ENCODE measurements around the gene CDH23. TPM values are rescaled to one million over a fixed set of nuclear protein-coding genes. Genes with fewer than 3 reads are reported as not detected.

CDH23 gene
- total and polyA plus RNA-seq, 2 donors from 2014 or later, result 1.1 to 6.4 TPM

GRCh38 chr10:71658467-71658745 is 261.7 kb downstream of the CDH23 start:
- no peak for FAIRE-seq
- no peak for TF ChIP-seq CTCF (IDR thresholded peaks at IDR 0.05; ENCODE audit: borderline replicate concordance, extremely low read depth, insufficient read depth)
- Histone ChIP-seq H3K27ac (ENCODE audit: low read depth in 2 of 2, low read length in 2 of 2) (no peak overlapping the region), H3K9me3 (ENCODE audit: control insufficient read depth in 2 of 3, insufficient read depth in 1 of 3, low read length in 3 of 3) (no peaks in the 10 kb centered on the region), H3K9ac (ENCODE audit: low read length in 3 of 3) (no peak overlapping the region), H3K4me1 (ENCODE audit: control insufficient read depth in 2 of 3, insufficient read depth in 2 of 3, low read depth in 1 of 3, low read length in 3 of 3) (no peaks in the 10 kb centered on the region), H3K27me3 (ENCODE audit: control insufficient read depth, insufficient read depth, low read length) (no peaks in the 10 kb centered on the region), H3K4me3 (ENCODE audit: low read length in 3 of 3) (no peak overlapping the region), H3K36me3 (ENCODE audit: control insufficient read depth in 2 of 3, insufficient read depth in 3 of 3, low read length in 3 of 3) (no peaks in the 10 kb centered on the region)
- peak in 1 of 5 donors; percentile 40 for DNase-seq
- intact Hi-C loops (cut with DNase I), result no loop called here

GRCh38 chr10:71659111-71659634 is 262.5 kb downstream of the CDH23 start:
- TF ChIP-seq CTCF (IDR thresholded peaks at IDR 0.05; ENCODE audit: borderline replicate concordance, extremely low read depth, insufficient read depth), result no peak
- H3K27ac ChIP-seq (ENCODE audit: low read depth in 2 of 2, low read length in 2 of 2), result no peak overlapping the region

GRCh38 chr10:71659737-71660136 is 263.0 kb downstream of the CDH23 start:
- TF ChIP-seq CTCF (IDR thresholded peaks at IDR 0.05; ENCODE audit: borderline replicate concordance, extremely low read depth, insufficient read depth), result no peak
- H3K4me1 ChIP-seq (ENCODE audit: control insufficient read depth in 2 of 3, insufficient read depth in 2 of 3, low read depth in 1 of 3, low read length in 3 of 3), result no peaks in the 10 kb centered on the region
- intact Hi-C loops (cut with DNase I), result no loop called here
- FAIRE-seq (no peak), DNase-seq (no peak)
- H3K9me3 ChIP-seq (ENCODE audit: control insufficient read depth in 2 of 3, insufficient read depth in 1 of 3, low read length in 3 of 3), result no peaks in the 10 kb centered on the region
- H3K36me3 ChIP-seq (ENCODE audit: control insufficient read depth in 2 of 3, insufficient read depth in 3 of 3, low read length in 3 of 3), result no peaks in the 10 kb centered on the region
- no peaks in the 10 kb centered on the region for H3K27me3 ChIP-seq (ENCODE audit: control insufficient read depth, insufficient read depth, low read length)
- H3K4me3 ChIP-seq (ENCODE audit: low read length in 3 of 3), result no peak overlapping the region
- no peak overlapping the region for H3K27ac ChIP-seq (ENCODE audit: low read depth in 2 of 2, low read length in 2 of 2)
- no peak overlapping the region for H3K9ac ChIP-seq (ENCODE audit: low read length in 3 of 3)

More at GRCh38 chr10:71659111-71659634, 262.5 kb downstream of the CDH23 start:
- no peak for FAIRE-seq
- Histone ChIP-seq H3K36me3 (ENCODE audit: control insufficient read depth in 2 of 3, insufficient read depth in 3 of 3, low read length in 3 of 3) (no peaks in the 10 kb centered on the region), H3K9ac (ENCODE audit: low read length in 3 of 3) (no peak overlapping the region), H3K4me3 (ENCODE audit: low read length in 3 of 3) (no peak overlapping the region), H3K27me3 (ENCODE audit: control insufficient read depth, insufficient read depth, low read length) (no peaks in the 10 kb centered on the region), H3K9me3 (ENCODE audit: control insufficient read depth in 2 of 3, insufficient read depth in 1 of 3, low read length in 3 of 3) (no peaks in the 10 kb centered on the region), H3K4me1 (ENCODE audit: control insufficient read depth in 2 of 3, insufficient read depth in 2 of 3, low read depth in 1 of 3, low read length in 3 of 3) (no peaks in the 10 kb centered on the region)
- intact Hi-C loops (cut with DNase I), result no loop called here
- DNase-seq, result no peak

GRCh38 chr10:71660313-71660712 is 263.6 kb downstream of the CDH23 start:
- no peak for FAIRE-seq
- DNase-seq, result no peak
- TF ChIP-seq CTCF (IDR thresholded peaks at IDR 0.05; ENCODE audit: borderline replicate concordance, extremely low read depth, insufficient read depth), result no peak
- no peaks in the 10 kb centered on the region for H3K36me3 ChIP-seq (ENCODE audit: control insufficient read depth in 2 of 3, insufficient read depth in 3 of 3, low read length in 3 of 3)
- intact Hi-C loops (cut with DNase I), result no loop called here
- H3K4me3 ChIP-seq (ENCODE audit: low read length in 3 of 3), result no peak overlapping the region
- no peaks in the 10 kb centered on the region for H3K4me1 ChIP-seq (ENCODE audit: control insufficient read depth in 2 of 3, insufficient read depth in 2 of 3, low read depth in 1 of 3, low read length in 3 of 3)
- H3K9me3 ChIP-seq (ENCODE audit: control insufficient read depth in 2 of 3, insufficient read depth in 1 of 3, low read length in 3 of 3), result no peaks in the 10 kb centered on the region
- no peak overlapping the region for H3K9ac ChIP-seq (ENCODE audit: low read length in 3 of 3)
- no peak overlapping the region for H3K27ac ChIP-seq (ENCODE audit: low read depth in 2 of 2, low read length in 2 of 2)
- H3K27me3 ChIP-seq (ENCODE audit: control insufficient read depth, insufficient read depth, low read length), result no peaks in the 10 kb centered on the region

Measured in kidney (tissue), 14 donors.